HL-60/S4 treated with phorbol 12-myristate 13-acetate at 8.2 ng/mL for 4 days and 3 days (cell line): ENCODE data around the gene PTGES3L.
"Not testable (repeated sequence)": the region's sequence is repeated elsewhere in the genome, so short reads cannot be mapped to it uniquely, and the experiment has no call there.

Source experiments
- in situ Hi-C: fragments of 300-500 bp; cut with MboI; formaldehyde crosslinking; loops from 2 replicates; pipeline ENCODE4 v1.15.0; 2022; ENCODE audit warnings: low sequenced_read_pairs

The PTGES3L gene

DNA sequence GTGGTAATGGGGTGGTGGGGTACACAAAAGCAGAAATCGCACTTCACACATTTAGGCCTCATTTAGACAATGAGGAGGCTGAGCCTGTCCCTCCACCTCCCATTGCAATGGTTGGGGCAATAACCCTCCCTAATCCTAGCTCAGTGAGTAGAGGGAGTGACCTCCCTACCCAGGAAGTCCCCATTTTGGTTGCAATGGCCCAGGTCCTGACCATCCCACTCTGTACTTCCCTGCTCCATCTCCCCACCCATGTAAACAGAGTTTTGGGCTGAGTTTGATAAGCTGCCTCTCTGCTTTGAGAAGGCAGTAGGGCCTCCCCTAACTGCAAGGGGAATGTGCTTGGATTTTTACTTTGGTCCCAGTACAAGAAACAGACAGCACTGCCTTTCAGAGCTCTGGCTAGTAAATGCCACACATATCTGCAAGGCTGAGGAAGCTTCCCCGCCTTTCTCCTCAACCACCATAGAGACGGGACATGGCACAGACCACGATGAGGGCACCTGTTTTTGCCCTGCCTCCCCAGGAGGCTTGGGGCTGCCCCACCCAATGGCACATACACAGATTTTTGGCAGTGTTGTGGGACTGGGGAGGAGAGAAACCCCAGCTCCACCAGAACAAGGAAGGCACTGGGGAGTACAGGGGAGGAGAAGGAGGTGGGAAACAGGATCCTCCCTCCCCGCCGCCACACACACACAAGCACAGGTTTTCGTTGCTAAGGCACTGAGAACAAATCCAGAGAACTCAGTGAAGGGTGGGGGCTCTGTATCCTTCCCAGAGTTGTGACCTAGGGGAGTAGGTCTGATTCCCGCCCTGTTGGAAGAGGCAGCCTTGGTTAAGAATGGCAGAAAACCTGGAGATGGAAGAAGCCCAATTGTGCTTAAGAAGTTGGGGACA, 35.0 kb upstream of the PTGES3L start:
- in situ Hi-C loops = no loop called here

DNA sequence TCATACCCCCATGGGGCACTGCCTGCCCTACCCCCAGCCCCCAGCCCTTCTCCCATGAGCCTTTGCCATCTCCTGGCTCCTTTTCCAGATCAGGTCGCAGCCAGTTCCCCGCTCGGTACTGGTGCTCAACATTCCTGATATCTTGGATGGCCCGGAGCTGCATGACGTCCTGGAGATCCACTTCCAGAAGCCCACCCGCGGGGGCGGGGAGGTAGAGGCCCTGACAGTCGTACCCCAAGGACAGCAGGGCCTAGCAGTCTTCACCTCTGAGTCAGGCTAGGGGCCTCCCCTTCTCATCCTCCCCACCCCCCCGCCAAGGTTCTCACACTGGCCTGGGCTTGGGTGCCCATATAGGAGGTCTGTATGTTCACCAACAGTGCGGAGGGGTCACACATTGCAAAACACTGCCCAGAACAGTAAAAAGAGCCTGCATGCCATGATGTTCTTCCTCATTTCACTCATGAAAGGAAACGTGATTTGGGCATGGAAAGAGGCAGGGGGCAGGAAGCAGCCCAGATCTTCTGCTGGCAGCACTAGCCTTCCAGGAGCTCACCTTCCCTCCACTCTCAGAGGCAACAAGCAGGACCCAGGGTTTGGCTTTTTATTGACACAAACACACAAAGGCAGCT, 34.3 kb upstream of the PTGES3L start:
- in situ Hi-C loops = no loop called here

DNA sequence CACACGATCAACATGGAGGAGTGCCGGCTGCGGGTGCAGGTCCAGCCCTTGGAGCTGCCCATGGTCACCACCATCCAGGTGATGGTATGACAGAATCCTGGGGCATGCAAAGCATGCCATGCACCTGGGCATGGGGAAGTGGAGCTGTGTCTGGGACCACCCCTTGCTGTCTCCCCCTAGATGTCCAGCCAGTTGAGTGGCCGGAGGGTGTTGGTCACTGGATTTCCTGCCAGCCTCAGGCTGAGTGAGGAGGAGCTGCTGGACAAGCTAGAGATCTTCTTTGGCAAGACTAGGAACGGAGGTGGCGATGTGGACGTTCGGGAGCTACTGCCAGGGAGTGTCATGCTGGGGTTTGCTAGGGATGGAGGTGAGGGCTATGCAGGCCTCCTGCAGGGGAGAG, 33.4 kb upstream of the PTGES3L start:
- in situ Hi-C loops = no loop called here

DNA sequence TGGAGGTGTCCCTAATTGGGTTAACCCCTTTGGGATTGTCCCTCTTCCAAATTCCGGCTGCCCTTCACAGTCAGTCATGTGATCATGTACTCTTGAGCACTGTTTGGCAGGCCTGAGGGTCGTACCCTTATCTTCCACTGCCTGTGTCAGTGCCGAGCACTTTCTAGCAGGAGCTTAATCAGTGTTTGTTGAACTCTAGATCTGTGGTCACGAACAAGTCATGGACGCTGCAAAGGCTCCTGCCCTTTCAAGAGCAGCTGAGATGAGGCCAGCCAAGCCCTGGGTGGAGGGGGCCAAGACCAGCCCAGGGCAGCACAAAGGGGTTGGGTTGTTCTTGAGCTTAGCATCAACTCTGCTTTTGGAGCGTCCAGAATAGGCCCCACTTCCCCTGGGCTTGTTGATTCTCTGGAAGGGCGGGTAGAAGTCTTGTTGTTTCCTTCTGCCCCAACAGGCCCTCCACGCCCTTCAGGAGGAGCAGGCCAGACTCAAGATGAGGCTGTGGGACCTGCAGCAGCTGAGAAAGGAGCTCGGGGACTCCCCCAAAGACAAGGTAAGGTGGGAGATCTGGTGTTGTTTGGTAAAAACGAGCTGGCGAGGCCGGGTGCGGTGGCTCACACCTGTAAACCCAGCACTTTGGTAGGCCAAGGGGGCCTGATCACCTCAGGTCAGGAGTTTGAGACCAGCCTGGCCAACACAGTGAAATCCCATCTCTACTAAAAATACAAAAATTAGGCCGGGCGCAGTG, 32.0 kb upstream of the PTGES3L start:
- in situ Hi-C loops = no loop called here

DNA sequence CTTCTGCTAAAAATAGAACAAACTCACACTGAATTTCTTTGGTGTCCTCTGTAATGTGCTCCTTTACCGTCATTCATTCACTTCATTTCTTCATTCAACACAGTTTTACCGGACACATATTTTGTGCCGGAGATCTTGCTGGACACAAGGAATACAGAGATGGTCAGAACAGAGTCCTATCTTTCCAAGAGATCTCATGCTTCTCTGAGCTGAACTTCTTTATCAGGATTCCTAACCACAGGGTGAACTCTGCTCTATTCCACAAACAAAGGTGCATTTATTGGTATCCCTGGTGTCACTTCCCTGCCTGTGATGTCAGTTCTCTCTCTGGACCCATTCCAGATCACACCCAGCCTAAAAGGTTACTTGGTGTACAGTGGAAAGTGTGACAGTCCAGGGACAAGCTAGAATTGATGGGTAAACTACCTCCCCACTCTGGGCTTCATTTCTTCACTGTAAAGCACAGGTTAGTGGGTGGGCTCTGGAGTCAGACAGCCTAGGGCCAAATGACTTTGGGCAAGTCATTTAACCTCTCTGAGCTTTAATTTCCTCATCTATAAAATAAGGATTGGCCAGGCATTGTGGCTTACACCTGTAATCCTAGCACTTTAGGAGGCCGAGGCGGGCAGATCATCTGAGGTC, 30.9 kb upstream of the PTGES3L start:
- in situ Hi-C loops = no loop called here

DNA sequence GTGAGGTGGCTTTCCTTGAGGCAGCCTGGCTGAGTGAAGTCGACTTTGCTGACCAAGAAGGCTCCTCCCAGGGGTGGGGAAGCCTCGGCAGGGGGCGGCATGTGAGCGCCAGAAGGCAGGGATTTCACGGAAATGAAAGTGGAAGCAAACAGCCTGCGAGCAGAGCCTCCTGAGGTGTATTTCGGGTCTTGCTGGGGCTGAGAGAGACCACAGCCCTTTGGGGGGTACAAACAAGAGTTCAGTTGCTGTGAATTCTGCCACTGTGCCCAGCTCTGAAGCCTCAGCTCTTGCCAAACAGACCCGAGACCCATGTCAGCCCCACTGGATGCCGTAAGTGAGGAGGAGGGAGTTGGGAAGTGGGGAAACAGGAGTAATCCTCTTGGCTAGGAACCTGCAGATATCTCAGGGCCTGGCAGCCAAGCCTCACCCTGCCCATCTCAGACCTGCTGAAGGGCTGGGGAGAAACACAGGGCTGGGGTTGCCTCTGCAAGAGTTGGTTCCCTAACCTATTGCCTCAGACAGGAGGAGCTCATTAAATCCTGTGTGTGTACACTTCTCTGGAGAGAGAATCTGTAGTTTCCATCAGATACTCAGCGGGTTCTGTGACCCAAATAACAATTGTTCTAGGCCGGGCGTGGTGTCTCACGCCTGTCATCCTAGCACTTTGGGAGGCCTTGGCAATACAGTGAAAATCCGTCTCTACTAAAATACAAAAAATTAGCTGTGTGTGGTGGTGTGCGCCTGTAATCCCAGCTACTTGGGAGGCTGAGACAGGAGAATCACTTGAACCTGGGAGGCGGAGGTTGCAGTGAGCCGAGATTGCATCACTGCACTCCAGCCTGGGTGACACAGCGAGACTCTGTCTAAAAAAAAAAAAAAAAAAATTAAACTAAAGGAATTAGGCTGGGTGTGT, 27.0 kb upstream of the PTGES3L start, which contains the start of gene IFI35:
Gene IFI35, plus strand, starts transcription at position 146 of the 913 bp plus-strand sequence. Its CDS starts 164 bp downstream, at position 310.
- in situ Hi-C loops = no loop called here

DNA sequence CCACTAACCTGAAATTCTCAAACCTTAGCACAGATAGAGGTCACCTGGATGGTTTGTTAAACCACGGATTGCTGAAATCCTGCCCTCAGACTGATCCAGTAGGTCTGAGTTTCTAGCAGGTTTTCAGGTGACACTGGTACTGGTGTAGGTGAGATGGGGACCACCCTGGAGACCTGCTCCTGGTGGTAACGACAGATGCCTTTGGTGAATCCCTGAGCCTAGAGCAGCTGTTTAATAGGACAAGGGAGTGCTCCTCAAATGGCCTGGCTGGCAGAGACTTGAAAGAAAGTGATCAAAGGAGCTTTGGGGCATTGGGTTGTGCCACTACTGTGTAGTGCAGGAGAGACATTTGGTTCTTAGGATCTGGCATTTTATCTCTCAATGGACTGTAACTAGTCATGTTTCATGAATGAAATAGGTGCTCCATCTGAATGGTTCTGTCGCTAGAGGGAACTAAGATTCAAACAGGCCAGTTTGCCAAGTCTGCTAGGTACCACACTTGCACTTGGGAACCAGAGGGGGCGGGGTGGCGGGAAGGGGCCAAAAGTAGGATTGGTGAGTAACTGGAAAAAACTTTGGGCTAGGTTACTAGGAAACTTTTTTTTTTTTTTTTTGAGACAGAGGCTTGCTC, 23.8 kb upstream of the PTGES3L start:
- in situ Hi-C loops = no loop called here

DNA sequence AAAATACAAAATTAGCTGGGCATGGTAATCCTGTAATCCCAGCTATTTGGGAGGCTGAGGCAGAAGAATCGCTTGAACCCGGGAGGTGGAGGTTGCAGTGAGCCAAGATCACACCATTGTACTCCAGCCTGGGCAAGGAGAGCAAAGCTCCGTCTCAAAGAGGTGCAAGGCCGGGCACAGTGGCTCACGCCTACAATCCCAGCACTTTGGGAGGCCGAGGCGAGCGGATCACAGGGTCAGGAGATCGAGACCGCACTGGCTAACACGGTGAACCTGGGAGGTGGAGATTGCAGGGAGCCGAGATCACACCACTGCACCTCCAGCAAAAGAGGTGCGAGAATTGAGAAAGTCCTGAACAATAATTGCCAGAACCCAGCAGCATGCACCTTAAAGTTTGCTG, 21.0 kb upstream of the PTGES3L start:
- in situ Hi-C loops = not testable (repeated sequence)

DNA sequence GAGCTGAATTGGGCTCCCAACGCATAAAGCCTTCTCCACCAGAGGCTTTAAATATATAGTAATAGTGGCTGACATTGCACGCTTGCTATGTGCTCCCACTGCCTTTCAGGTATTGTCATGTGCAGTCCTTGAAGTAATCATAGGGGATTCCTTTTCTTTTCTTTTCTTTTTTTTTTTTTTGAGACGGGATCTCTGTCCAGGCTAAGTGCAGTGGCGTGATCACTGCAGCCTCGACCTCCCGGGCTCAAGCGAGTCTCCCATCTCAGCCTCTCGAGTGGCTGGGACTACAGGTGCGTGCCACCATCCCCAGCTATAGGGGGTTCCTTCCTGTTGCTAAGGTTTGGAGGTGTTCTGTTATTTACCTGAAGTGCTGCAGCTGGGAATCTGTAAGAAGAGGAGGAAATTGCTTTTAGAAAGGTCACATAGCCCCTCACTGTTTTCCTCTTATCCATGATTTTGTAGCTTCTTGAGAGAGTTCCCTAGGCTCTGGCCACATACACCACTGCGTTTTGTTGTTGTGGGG, 19.2 kb upstream of the PTGES3L start:
- in situ Hi-C loops = no loop called here

DNA sequence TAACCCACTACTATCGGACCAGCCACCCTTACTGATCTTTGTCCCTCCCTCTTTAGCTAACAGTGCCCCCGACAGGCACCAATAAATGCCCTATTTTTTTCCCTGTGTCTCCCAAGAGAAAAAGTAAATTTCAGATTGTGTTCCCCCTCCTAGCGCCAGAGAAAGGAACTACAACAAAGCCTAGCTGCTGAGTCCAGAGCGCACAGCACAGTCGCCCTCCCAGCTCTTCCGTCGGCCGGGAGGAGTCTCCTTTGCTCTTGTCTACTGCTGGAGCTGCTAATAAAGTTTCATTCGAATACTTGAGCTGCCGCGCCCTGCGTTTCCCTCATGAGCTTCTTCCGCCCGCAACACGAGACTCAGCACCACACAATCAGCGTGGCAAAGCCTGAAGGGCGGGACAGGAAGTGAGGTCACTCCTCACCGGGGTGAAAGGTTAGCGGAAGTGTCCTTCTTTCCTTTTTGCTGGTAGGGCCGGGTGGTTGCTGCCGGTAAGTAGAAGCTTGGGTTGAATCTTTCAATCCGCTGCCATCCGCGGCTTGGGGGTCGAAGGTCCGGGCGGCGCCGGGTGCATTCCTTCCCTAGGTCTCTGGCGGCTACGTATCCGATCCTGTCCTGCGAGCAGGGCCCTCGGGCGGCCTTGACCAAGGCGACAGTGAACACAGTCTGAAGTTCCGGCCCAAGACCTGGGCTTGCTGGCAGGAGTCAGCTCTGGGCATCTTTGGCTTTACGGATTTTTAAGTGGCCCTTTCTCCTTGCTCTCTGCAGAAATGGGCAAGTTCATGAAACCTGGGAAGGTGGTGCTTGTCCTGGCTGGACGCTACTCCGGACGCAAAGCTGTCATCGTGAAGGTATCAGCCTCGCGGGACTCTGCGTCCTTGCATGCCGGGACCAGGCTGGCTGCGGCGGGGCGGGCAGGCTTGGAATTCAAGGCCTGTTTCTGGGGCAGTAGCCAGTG, 18.4 kb upstream of the PTGES3L start, which contains the start of gene RPL27:
Gene RPL27, plus strand, starts transcription at position 436 of the 955 bp plus-strand sequence. Its CDS starts 332 bp downstream, at position 768.
- in situ Hi-C loops = no loop called here

DNA sequence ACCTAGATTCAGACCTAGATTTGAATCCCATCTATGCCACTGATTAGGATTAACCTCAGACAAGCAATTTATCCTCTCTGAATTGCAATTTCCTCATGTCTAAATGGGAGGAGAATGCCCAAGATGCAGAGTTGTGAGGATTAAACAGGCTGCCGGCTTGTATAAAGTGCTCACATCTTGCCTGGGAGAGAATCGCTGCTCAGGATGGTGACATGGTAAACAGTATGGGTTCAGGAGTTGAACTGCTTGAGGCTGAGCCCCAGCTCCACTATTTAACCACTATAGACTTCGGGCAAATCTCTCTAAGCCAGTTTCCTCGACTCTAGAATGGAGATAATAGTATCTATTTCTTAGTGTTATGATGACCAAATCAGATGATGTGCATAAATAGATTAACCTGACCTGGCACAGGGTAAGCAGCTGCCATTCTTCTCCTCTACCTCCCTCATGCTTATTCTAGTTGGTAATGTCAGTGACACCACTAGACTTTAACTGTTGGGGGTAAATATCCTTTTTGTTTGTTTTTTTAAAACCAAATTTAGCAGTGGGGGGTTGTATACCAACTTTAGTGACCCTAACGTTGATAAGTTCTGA, 17.6 kb upstream of the PTGES3L start:
- in situ Hi-C loops = no loop called here

DNA sequence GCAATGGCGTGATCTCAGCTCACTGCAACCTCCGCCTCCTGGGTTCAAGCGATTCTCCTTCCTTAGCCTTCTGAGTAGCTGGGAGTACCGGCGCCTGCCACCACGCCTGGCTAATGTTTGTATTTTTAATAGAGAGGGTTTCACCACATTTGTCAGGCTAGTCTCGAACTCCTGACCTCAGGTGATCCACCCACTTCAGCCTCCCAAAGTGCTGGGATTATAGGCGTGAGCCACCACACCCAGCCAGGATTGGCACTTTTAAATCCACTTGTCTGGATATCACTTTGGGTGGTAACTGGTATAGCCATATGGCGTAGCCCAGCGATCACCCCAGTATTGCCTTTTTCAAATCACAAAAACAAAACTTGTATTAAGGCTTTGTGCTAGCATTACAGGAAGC, 14.0 kb upstream of the PTGES3L start:
- in situ Hi-C loops = not testable (repeated sequence)

DNA sequence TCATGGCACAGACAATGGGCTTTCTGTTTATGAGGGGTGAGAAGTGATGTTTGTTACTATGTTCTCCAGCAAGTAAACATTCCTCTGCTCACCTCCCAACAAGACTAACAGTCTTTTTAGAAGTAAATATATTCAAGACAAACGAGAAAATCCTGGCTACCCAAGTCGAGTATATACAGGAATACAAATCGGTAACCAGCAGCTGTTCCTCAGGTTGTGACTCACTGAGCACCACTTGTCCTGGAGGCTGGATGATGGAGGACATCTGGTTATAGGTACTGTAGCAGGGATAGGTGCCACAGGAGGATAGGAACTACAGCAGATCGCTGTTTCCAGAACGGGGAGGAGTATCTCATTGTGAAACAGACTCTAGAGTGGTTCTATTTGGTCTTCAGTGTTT, 13.0 kb upstream of the PTGES3L start:
- in situ Hi-C loops = no loop called here

DNA sequence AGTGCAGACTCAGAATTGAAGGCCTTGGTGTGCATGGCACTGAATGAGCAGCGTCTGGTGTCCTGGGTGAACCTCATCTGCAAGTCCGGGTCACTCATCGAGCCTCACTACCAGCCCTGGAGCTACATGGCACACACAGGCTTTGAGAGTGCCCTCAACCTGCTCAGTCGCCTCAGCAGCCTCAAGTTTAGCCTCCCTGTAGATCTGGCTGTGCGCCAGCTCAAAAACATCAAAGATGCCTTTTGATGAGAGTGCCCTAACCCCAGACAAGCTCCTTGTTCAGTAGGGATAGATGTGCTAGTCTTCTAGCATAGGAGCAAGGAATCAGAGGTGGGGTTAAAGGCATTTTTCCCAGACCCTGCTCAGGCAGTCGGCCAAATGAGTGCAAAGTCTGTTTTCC, 11.6 kb upstream of the PTGES3L start:
- in situ Hi-C loops = no loop called here

DNA sequence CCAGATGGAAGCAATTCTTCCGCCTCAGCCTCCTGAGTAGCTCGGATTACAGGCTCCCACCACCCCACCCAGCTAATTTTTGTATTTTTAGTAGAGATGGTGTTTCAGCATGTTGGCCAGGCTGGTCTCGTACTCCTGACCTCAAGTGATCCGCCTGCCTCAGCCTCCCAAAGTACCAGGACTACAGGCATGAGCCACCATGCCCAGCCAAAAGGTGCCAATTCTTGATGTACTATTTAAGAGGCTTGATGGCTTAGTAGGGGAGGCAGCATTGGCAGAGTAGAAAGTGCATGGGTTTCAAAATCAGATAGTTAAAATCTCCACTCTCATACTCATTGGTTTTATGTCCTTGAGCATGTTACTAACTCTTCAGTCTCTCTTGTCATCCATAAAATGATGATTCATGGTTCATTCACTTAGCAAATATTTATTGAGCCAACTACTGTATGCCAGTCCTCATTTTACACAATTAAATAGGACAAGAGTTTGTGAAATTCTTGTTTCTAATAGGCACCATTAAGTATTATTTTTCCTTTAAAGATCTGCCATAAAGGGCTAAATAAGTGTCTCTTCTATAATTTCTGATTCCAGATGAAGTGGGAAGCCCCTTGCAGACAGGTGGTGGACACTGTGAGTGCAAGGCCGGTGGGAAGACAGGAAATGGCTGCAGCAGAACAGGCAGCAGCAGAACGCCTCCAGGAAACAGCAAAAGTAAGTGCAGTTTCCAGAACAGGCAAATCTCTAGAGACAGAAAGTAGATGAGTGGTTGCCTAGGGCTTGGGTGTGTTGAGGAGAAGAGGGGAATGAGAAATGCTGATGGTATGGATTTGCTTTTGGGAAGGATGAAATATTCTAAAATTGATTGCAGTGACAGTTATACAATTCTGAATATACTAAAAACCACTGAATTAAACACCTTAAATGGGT, 10.1 kb upstream of the PTGES3L start:
- in situ Hi-C loops = no loop called here

DNA sequence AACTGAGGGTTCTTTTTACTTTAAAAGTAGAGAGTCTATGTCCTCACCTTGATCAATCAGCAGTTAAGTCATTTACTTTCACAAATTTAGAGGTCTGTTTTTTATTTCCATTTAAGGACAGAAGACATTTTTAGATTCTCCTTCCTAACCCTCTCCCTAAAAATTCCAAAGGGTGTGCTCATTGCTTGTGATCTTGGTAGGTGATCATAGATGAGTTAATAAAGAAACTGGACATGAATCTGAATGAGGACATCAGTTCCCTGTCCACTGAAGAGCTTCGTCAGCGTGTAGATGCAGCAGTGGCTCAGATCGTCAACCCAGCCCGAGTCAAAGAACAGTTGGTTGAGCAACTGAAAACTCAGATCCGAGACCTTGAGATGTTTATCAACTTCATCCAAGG, 9.3 kb upstream of the PTGES3L start:
- in situ Hi-C loops = no loop called here

DNA sequence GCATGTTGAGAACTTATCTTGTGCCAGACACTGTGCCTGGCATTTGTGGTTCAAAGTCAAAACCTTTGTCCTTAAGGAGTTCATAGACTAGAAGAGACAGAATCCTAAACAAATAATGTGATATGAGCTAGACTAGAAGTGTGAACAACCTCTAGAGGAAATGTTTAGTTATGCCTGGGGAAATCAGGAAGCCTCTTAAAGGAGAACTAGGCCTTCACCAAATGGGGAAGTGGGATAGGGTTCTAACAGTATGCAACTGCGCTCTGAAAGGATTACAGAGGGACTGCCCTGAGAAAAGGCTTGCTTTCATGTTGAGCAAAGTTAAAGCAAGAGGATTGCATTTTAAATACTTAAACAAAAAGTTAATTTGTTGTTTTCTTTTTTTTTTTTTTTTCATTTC, 5.3 kb upstream of the PTGES3L start:
- in situ Hi-C loops = no loop called here
